H1 (cell line): Measurements from ENCODE around the gene MT1X. TPM values are rescaled to one million over a fixed set of nuclear protein-coding genes. Genes with fewer than 3 reads are reported as not detected.

Experiments
- CBX5 ChIP-seq: fragments of 300-800, 300-1000 bp; sonication (generic); IDR thresholded peaks from 2 replicates; pipeline ENCODE4 v1.7.1; 2016; ENCODE audit warnings: antibody characterized with exemption, low read length, low read depth
- CHD7 ChIP-seq: fragments of 300-600 bp; sonication (generic); IDR thresholded peaks from 2 replicates; pipeline ENCODE4 v1.7.1; 2012; ENCODE audit warnings: low read length, moderate library complexity, mild to moderate bottlenecking, inconsistent platforms; ENCODE audit not compliant: insufficient replicate concordance
- NANOG ChIP-seq: IDR thresholded peaks from 2 replicates; pipeline ENCODE4 v1.6.1; 2011; ENCODE audit warnings: low read length, low read depth, mild to moderate bottlenecking, inconsistent platforms; ENCODE audit not compliant: insufficient read depth, poor library complexity, severe bottlenecking
- SP2 ChIP-seq: IDR thresholded peaks from 2 replicates; pipeline ENCODE4 v1.6.1; 2012; ENCODE audit warnings: mild to moderate bottlenecking, low read length, inconsistent platforms
- polyA plus RNA-seq, 7 experiments: library from polyadenylated mRNA; depleted of rRNA in 3 of 7; stranded (reverse) in 5 of 7; unstranded in 2 of 7; fragments of >200 nt in 5 of 7; fragments of 200-250 nt in 2 of 7; gene quantifications; 1 replicate in 5 of 7; 2 replicates in 1 of 7; 4 replicates in 1 of 7; pipeline versions ENCODE4 v1.2.1 to v1.2.3, GENCODE V29; 2011 to 2013; ENCODE audit warnings: missing spikeins in 2 of 7, mixed read lengths in 2 of 7
- total RNA-seq: library from RNA; stranded (reverse); fragmentation: NEBNext Ultra II Directional; extraction: Animal tissue kit (Norgen Biotek cat#: 25700); gene quantifications from 2 replicates; pipeline ENCODE4 v1.2.1, GENCODE V29; 2021

Gene MT1X
- total and polyA plus RNA-seq, 2 of the 8 experiments (the other 6 are each of a cell fraction or from before 2014, with no cell fraction given) = 52.4 to 1,060 TPM

- TF ChIP-seq CHD7 (no peak), SP2 (no peak), CBX5 (no peak), NANOG (no peak)
Measured at GRCh38 chr16:56708525-56709442, 26.5 kb downstream of the MT1X start (continued).
